Osteoblast (primary cell): Measurements from ENCODE around the gene SEMA3F. TPM values are rescaled to one million over a fixed set of nuclear protein-coding genes. Genes with fewer than 3 reads are reported as not detected.

Experiments
- DNase-seq: peaks from one replicate; pipeline ENCODE4 v3.0.0; 2011; ENCODE audit warnings: low spot score, mixed read lengths; ENCODE audit not compliant: insufficient read length; ENCODE audit errors: missing footprints
- H2AFZ ChIP-seq: 2 replicates; pipeline ENCODE4 v1.6.0; 2011; ENCODE audit warnings: mild to moderate bottlenecking, low read length
- H3K27ac ChIP-seq: 2 replicates; pipeline ENCODE4 v1.5.1; 2011; ENCODE audit warnings: mild to moderate bottlenecking, low read depth, low read length, moderate library complexity
- H3K27me3 ChIP-seq: 2 replicates; pipeline ENCODE4 v1.6.0; 2012; ENCODE audit warnings: mild to moderate bottlenecking, control low read depth, inconsistent platforms, low read length, moderate library complexity; ENCODE audit not compliant: insufficient read depth
- H3K36me3 ChIP-seq: 2 replicates; pipeline ENCODE4 v1.5.1; 2011; ENCODE audit warnings: mild to moderate bottlenecking, low read length, control low read depth, moderate library complexity; ENCODE audit not compliant: insufficient read depth
- H3K4me1 ChIP-seq: 2 replicates; pipeline ENCODE4 v1.5.1; 2011; ENCODE audit warnings: mild to moderate bottlenecking, low read length, control low read depth, moderate library complexity; ENCODE audit not compliant: insufficient read depth
- H3K4me2 ChIP-seq: 2 replicates; pipeline ENCODE4 v1.6.0; 2011; ENCODE audit warnings: mild to moderate bottlenecking, low read length; ENCODE audit not compliant: insufficient read depth
- H3K4me3 ChIP-seq: fragments of 200-600 bp; sonication (generic); 3 replicates; pipeline ENCODE4 v1.5.1; 2012; ENCODE audit warnings: mild to moderate bottlenecking, low read length, inconsistent platforms; ENCODE audit not compliant: insufficient read depth
- H3K79me2 ChIP-seq: 2 replicates; pipeline ENCODE4 v1.6.0; 2012; ENCODE audit warnings: mild to moderate bottlenecking, low read length, control low read depth, inconsistent platforms; ENCODE audit not compliant: insufficient read depth
- H3K9me3 ChIP-seq: 2 replicates; pipeline ENCODE4 v1.5.1; 2011; ENCODE audit warnings: low read depth, low read length, control low read depth
- H4K20me1 ChIP-seq: 2 replicates; pipeline ENCODE4 v1.6.0; 2012; ENCODE audit warnings: mild to moderate bottlenecking, low read length, control low read depth; ENCODE audit not compliant: insufficient read depth
- CTCF ChIP-seq: IDR thresholded peaks from 2 replicates; pipeline ENCODE4 v1.5.1; 2011; ENCODE audit warnings: mild to moderate bottlenecking, low read depth, low read length, moderate library complexity; ENCODE audit errors: extremely low read depth
- total RNA-seq: library from RNA; depleted of rRNA; stranded (reverse); fragments of >200 nt; gene quantifications from 2 replicates; pipeline ENCODE4 v1.2.3, GENCODE V29; 2012

The SEMA3F gene
- total RNA-seq, 1 donor, result 5.1 TPM

GRCh38 chr3:50230104-50230793 is 75.1 kb downstream of the SEMA3F start:
- no peak for DNase-seq
- Histone ChIP-seq H3K9me3 (no peaks in the 10 kb centered on the region), H3K36me3 (no peaks in the 10 kb centered on the region), H3K27me3 (peaks cover 2% of the 10 kb centered on the region), H4K20me1 (no peaks in the 10 kb centered on the region), H3K4me1 (peaks cover 21% of the 10 kb centered on the region), H3K27ac (no peak overlapping the region), H3K4me3 (no peak overlapping the region), H3K79me2 (no peaks in the 10 kb centered on the region), H2AFZ (no peak overlapping the region), H3K4me2 (no peak overlapping the region)
- TF ChIP-seq CTCF, result no peak

- Histone ChIP-seq H4K20me1 (no peaks in the 10 kb centered on the region), H3K4me3 (no peak overlapping the region), H2AFZ (no peak overlapping the region), H3K27ac (no peak overlapping the region), H3K27me3 (no peaks in the 10 kb centered on the region), H3K4me1 (peaks cover 21% of the 10 kb centered on the region), H3K36me3 (no peaks in the 10 kb centered on the region), H3K4me2 (no peak overlapping the region), H3K79me2 (no peaks in the 10 kb centered on the region), H3K9me3 (no peaks in the 10 kb centered on the region)
- no peak for TF ChIP-seq CTCF
- peak; percentile 77 for DNase-seq
Measured at GRCh38 chr3:50230794-50231125, 75.6 kb downstream of the SEMA3F start.

GRCh38 chr3:50231581-50231980 is 76.5 kb downstream of the SEMA3F start:
- Histone ChIP-seq H3K36me3 (no peaks in the 10 kb centered on the region), H3K27me3 (no peaks in the 10 kb centered on the region), H3K9me3 (no peaks in the 10 kb centered on the region), H4K20me1 (peaks cover 4% of the 10 kb centered on the region), H3K4me2 (no peak overlapping the region), H3K4me1 (peaks cover 16% of the 10 kb centered on the region), H3K79me2 (peaks cover 6% of the 10 kb centered on the region), H3K27ac (no peak overlapping the region), H2AFZ (no peak overlapping the region), H3K4me3 (no peak overlapping the region)
- no peak for TF ChIP-seq CTCF
- no peak for DNase-seq

- no peaks in the 10 kb centered on the region for H3K27me3 ChIP-seq
- DNase-seq, result no peak
Measured at GRCh38 chr3:50232303-50232702, 77.2 kb downstream of the SEMA3F start.

More at GRCh38 chr3:50232303-50232702, 77.2 kb downstream of the SEMA3F start:
- no peak for TF ChIP-seq CTCF
- H3K79me2 ChIP-seq, result peaks cover 13% of the 10 kb centered on the region
- H3K27ac ChIP-seq, result no peak overlapping the region
- no peaks in the 10 kb centered on the region for H3K9me3 ChIP-seq
- H3K4me1 ChIP-seq, result peaks cover 14% of the 10 kb centered on the region
- H4K20me1 ChIP-seq, result peaks cover 8% of the 10 kb centered on the region
- H3K4me3 ChIP-seq, result no peak overlapping the region
- no peak overlapping the region for H2AFZ ChIP-seq
- no peak overlapping the region for H3K4me2 ChIP-seq
- H3K36me3 ChIP-seq, result no peaks in the 10 kb centered on the region
